NB4 (cell line): ENCODE data around the gene TTC29.

Experiments used
- DNase-seq: peaks from one replicate; pipeline ENCODE4 v3.0.0; 2010; ENCODE audit warnings: low read depth
- H3K4me3 ChIP-seq: one replicate; pipeline ENCODE4 v1.5.1; 2011; ENCODE audit warnings: mild to moderate bottlenecking, low read depth, low read length, moderate library complexity
- CTCF ChIP-seq: IDR thresholded peaks from one replicate; pipeline ENCODE4 v1.5.1; 2012; ENCODE audit warnings: low read depth, low read length
- MAX ChIP-seq: IDR thresholded peaks from 2 replicates; pipeline ENCODE4 v1.6.1; 2011; ENCODE audit warnings: low read depth, low read length
- MYC ChIP-seq: IDR thresholded peaks from 2 replicates; pipeline ENCODE4 v1.6.1; 2011; ENCODE audit warnings: low read depth, low read length
- POLR2A ChIP-seq: IDR thresholded peaks from 2 replicates; pipeline ENCODE4 v1.6.1; 2011; ENCODE audit warnings: mild to moderate bottlenecking; ENCODE audit not compliant: insufficient read length; ENCODE audit errors: extremely low read depth

The TTC29 gene

GRCh38 chr4:146790515-146790914, 155.1 kb downstream of the TTC29 start:
- no peak overlapping the region for H3K4me3 ChIP-seq
- no peak for DNase-seq
- TF ChIP-seq MAX (no peak), MYC (no peak), CTCF (no peak), POLR2A (no peak)

- TF ChIP-seq POLR2A = no peak
- TF ChIP-seq MAX = no peak
- TF ChIP-seq CTCF = no peak
- no peak for TF ChIP-seq MYC
- DNase-seq = no peak
- no peak overlapping the region for H3K4me3 ChIP-seq
Observed at GRCh38 chr4:146787731-146788130, 157.9 kb downstream of the TTC29 start.

- TF ChIP-seq POLR2A = no peak
- no peak for TF ChIP-seq MYC
- TF ChIP-seq MAX = no peak
- no peak for TF ChIP-seq CTCF
- H3K4me3 ChIP-seq = no peak overlapping the region
- no peak for DNase-seq
Observed at GRCh38 chr4:146776691-146777090, 169.0 kb downstream of the TTC29 start.

GRCh38 chr4:146763560-146763959, 182.1 kb downstream of the TTC29 start:
- DNase-seq = no peak
- TF ChIP-seq MAX (no peak), MYC (no peak), POLR2A (no peak), CTCF (no peak)
- H3K4me3 ChIP-seq = no peak overlapping the region

GRCh38 chr4:146762016-146762415, 183.6 kb downstream of the TTC29 start:
- DNase-seq = no peak
- H3K4me3 ChIP-seq = no peak overlapping the region
- TF ChIP-seq MAX (no peak), CTCF (no peak), POLR2A (no peak), MYC (no peak)

GRCh38 chr4:146742416-146742815, 203.2 kb downstream of the TTC29 start:
- no peak for DNase-seq
- H3K4me3 ChIP-seq = no peak overlapping the region
- TF ChIP-seq POLR2A = no peak
- no peak for TF ChIP-seq MYC
- no peak for TF ChIP-seq MAX
- TF ChIP-seq CTCF = no peak
